T1000 (cell line): Measurements from ENCODE around the gene PTPRN2.
"Not testable (repeated sequence)": the region's sequence is repeated elsewhere in the genome, so short reads cannot be mapped to it uniquely, and the experiment has no call there.

Experiments
- DNase-seq: peaks from one replicate; lab custom pipeline; 2025; ENCODE audit warnings: mixed read lengths; lab: John Stamatoyannopoulos, UW

PTPRN2 gene

DNA sequence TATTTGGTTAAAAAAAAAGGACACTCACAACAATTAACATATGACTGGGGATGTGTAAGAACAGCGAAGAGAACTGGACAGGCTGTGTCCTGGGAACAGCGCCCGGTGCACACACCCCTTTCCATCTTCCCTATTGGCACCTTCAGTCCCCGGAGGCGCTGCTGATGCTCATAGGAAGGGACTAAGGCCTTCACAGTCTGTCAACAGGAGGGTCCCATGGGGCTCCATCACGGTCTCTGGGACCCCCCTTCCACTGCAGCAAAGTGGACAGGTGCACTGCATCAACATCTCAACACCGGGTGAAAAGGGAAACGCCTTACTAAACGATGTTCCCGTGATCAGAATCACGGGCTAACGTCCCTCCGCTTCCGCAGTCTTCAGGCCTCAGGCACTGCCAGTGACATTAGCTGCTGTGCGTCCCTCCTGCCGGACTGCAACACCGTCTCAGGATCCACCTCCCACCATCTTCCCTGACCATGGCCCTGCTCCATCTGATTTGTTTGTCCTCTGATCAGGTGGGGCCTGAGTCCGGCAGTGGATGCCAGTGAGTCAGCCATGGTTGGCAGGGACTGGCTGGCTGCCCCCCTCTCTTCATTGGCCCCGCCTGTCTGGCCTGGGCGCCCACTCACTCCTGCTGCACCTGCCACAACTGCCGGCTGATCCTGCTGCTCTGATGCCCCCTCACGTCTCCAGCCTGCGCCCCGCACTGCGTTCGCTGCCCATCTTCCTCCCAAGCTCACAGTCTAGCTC, 636.1 kb downstream of the PTPRN2 start:
- no peak for DNase-seq

- DNase-seq: no peak
These were observed 637.9 kb downstream of the PTPRN2 start for GRCh38 chr7:157949711-157950110.

- no peak for DNase-seq
These were observed 640.1 kb downstream of the PTPRN2 start for GRCh38 chr7:157947504-157947903.

DNA sequence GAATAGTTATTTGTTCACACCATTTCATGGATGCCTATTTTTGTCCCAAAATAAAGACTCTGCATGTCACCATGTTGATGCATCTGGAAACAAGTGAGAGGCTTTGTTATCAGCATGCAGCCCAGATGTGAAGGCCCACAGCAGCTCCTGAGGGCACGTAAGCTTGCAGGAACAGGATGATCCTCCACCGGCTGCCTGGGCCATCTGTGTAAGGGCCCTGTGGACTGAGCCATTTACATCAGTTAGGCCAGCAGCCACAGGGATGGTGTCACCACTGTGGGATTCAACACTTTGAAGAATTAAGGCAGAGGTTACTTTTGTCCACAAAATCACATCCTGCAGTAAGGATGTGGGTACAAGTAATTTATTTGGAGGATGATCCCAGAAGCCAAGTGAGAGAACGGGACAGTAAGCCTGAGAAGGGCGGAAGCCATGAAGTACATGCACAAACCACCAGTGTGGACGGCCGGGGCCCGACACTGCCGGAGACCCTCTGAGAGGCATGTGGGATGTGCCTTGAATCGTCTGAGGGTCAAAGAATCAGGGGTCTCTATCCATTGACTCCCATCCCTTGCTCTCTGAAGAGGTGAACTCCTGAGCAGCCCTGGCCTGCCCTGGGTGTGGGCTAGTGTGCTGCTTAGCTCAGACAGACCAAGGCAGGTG, 641.1 kb downstream of the PTPRN2 start:
- no peak for DNase-seq

- DNase-seq: no peak
These were observed 642.2 kb downstream of the PTPRN2 start for GRCh38 chr7:157945401-157945800.

GRCh38 chr7:157944734-157945291, 642.8 kb downstream of the PTPRN2 start:
- no peak for DNase-seq

GRCh38 chr7:157944051-157944450, 643.6 kb downstream of the PTPRN2 start:
- no peak for DNase-seq

DNA sequence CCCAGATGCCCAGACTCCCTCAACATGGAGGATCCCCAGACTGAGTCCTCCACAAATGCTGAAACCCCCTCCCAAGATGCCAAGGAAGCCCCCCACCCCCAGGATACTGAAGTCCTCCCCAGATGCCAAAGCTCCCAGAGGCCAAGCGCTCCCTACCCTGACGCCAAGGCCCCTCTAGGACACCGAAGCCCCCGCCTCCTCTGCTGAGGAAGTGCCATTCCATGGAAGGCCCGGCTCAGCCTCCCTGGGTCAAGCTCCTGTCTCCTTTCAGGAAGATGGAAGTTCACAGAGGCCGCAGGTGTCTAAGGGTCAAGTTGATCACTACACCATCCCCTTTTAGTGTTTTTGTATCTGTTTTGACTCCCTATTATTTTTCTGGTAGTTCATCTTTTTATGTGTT, 644.1 kb downstream of the PTPRN2 start:
- DNase-seq: no peak

GRCh38 chr7:157941210-157941609, 646.4 kb downstream of the PTPRN2 start:
- no peak for DNase-seq

DNA sequence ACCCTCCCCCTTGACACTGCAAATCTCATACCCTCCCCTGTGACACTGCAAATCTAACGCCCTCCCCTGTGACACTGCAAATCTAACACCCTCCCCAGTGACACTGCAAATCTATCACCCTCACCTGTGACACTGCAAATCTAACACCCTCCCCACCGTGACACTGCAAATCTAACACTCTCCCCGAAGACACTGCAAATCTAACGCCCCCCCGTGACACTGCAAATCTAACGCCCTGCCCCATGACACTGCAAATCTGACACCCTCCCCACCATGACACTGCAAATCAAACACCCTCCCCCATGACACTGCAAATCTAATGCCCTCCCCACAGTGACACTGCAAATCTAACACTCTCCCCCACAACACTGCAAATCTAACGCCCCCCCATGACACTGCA, 647.1 kb downstream of the PTPRN2 start:
- no peak for DNase-seq

DNA sequence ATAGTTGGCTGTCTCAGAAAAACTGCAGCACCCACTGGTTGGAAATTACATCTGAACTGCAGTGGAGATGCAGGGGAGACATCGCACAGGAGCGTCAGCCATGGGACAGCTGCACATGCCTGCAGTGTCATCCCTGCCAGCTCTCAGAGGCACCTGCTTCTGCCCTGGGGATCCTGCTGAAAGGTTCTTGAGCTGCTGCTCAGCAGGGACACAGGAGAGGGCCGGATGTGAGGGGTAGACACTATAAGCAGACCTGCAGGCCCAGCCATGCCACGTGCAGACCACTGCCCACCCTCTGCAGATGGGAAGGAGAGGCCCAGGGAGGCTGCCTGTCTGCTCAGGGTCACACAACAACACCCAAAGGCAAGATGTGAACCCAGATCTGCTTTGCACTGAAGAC, 649.4 kb downstream of the PTPRN2 start:
- DNase-seq: no peak

- DNase-seq: no peak
These were observed 650.2 kb downstream of the PTPRN2 start for GRCh38 chr7:157937406-157937805.

GRCh38 chr7:157936976-157937375, 650.6 kb downstream of the PTPRN2 start:
- DNase-seq: no peak

GRCh38 chr7:157935721-157936120, 651.9 kb downstream of the PTPRN2 start:
- DNase-seq: not testable (repeated sequence)

DNA sequence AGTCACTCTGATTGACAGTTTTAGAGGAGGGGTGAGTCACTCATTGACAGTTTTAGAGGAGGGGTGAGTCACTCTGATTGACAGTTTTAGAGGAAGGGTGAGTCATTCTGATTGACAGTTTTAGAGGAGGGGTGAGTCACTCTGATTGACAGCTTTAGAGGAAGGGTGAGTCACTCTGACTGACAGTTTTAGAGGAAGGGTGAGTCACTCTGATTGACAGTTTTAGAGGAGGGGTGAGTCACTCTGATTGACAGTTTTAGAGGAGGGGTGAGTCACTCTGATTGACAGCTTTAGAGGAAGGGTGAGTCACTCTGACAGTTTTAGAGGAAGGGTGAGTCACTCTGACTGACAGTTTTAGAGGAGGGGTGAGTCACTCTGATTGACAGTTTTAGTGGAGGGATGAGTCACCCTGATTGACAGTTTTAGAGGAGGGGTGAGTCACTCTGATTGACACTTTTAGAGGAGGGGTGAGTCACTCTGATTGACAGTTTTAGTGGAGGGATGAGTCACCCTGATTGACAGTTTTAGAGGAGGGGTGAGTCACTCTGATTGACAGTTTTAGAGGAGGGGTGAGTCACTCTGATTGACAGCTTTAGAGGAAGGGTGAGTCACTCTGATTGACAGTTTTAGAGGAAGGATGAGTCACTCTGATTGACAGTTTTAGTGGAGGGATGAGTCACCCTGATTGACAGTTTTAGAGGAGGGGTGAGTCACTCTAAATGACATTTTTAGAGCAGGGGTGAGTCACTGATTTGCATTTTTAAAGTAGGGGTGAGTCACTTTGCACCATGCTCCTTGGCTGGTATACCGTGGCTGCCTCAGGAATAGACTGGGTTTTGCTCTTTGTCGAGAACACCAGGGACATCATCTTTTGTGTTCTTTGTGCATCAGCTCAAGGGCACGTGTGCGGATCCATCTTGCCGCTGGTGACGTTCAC, 654.1 kb downstream of the PTPRN2 start:
- DNase-seq: peak; percentile 52

GRCh38 chr7:157932498-157933218, 655.0 kb downstream of the PTPRN2 start:
- DNase-seq: peak; percentile 56

DNA sequence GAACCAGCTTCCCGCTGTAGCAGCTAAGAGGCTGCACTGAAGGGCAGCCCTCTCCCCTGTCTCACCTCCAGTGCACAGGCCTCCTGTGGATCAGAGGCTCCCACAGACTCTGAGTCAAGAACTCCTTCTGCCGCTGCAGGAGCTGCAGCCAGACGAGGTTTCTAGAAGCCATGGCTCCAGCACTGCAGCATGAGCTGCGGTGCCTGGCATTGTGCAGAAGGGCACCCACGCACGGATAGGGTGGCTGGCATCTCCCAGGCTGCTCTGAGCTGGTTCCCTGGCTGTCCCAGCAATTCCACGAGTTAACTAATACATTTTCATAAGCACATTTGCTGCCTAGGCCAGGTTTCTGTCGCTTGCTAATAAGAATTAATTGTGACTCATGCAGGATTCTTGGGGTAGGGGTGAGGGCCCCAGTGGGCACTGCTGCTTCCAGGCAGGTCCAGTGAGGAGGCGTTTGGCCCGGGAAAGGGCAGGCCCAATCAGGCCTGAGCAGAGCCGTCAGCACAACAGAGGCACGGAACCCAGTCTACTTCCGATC, 656.6 kb downstream of the PTPRN2 start:
- DNase-seq: no peak

DNA sequence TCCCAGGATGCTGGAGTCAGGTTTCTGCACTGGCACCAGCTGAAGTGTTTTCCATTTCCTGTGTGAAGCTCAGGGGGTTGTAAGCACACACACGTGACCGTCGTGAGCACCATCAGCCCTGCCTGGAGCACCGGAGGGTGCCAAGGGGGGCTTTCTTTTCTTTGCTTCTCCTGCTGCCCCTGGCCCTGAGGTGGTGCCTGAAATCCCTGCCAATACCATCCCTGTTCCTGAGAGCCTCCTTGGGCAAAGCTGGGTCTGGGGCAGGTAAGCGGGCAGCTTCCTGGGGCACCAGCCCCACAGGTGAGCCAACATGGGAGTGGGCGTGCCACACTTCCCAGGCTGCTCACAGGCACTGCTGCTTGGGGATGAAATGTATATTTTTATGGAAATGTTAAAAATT, 657.2 kb downstream of the PTPRN2 start:
- no peak for DNase-seq

- no peak for DNase-seq
These were observed 658.0 kb downstream of the PTPRN2 start for GRCh38 chr7:157929671-157930070.

DNA sequence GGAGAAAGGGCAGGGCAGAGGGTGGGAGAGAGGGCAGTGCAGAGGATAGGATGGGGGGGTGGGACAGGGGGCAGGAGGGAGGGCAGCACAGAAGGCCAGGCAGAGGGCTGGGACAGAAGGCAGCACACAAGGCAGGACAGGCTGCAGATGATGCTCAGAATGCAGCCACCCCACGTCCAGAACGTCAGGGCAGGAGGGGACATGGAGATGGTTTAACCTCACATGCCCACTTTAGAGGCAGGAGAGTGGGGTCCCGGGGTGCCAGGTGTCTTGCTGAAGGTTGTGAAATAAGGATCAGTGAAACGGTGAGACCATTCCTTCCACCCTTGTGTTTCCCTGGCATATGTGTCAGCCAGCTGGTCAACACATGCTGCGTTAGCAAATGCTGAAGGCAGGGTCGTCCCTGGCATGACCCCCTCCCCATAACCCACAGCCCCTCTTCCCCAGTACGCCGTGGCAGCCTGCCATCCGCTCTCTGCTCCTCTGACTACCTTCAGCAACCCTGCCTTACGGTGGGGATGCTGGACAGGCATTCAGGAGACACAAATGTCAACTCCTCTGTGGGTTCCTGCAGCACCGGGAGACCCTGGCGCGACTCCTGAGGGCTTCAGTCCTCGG, 658.7 kb downstream of the PTPRN2 start:
- no peak for DNase-seq
